ENCODE data around the gene TCERG1L.
"Not testable (repeated sequence)": the region's sequence is repeated elsewhere in the genome, so short reads cannot be mapped to it uniquely, and the experiment has no call there.

Gene TCERG1L

GRCh38 chr10:131245475-131246059, 66.0 kb downstream of the TCERG1L start:
- H3K4me2 ChIP-seq (ENCODE audit: low read length): no peak overlapping the region
- H3K9ac ChIP-seq (ENCODE audit: low read depth, low read length): no peak overlapping the region
- no peaks in the 10 kb centered on the region for H3K4me1 ChIP-seq (ENCODE audit: control insufficient read depth, insufficient read depth, low read length)
- H3K36me3 ChIP-seq (ENCODE audit: insufficient read depth, low read length): no peaks in the 10 kb centered on the region
- H3K9me3 ChIP-seq (replicated peaks; ENCODE audit: low read length): peaks cover 34% of the 10 kb centered on the region
- H3K27me3 ChIP-seq (ENCODE audit: control insufficient read depth, insufficient read depth, low read length): no peaks in the 10 kb centered on the region
- no peak overlapping the region for H3K4me3 ChIP-seq (ENCODE audit: low read length)

- peaks cover 29% of the 10 kb centered on the region for H3K9me3 ChIP-seq (replicated peaks; ENCODE audit: low read length)
- no peaks in the 10 kb centered on the region for H3K36me3 ChIP-seq (ENCODE audit: insufficient read depth, low read length)
- no peak overlapping the region for H3K4me3 ChIP-seq (ENCODE audit: low read length)
- H3K27me3 ChIP-seq (ENCODE audit: control insufficient read depth, insufficient read depth, low read length): no peaks in the 10 kb centered on the region
- H3K9ac ChIP-seq (ENCODE audit: low read depth, low read length): no peak overlapping the region
- no peak overlapping the region for H3K4me2 ChIP-seq (ENCODE audit: low read length)
- no peaks in the 10 kb centered on the region for H3K4me1 ChIP-seq (ENCODE audit: control insufficient read depth, insufficient read depth, low read length)
These were observed 66.7 kb downstream of the TCERG1L start for GRCh38 chr10:131244836-131245235.

GRCh38 chr10:131243076-131243475, 68.4 kb downstream of the TCERG1L start:
- H3K4me1 ChIP-seq (ENCODE audit: control insufficient read depth, insufficient read depth, low read length): no peaks in the 10 kb centered on the region
- H3K9ac ChIP-seq (ENCODE audit: low read depth, low read length): no peak overlapping the region
- H3K4me2 ChIP-seq (ENCODE audit: low read length): no peak overlapping the region
- peaks cover 28% of the 10 kb centered on the region for H3K9me3 ChIP-seq (replicated peaks; ENCODE audit: low read length)
- no peaks in the 10 kb centered on the region for H3K27me3 ChIP-seq (ENCODE audit: control insufficient read depth, insufficient read depth, low read length)
- no peak overlapping the region for H3K4me3 ChIP-seq (ENCODE audit: low read length)
- H3K36me3 ChIP-seq (ENCODE audit: insufficient read depth, low read length): no peaks in the 10 kb centered on the region

- H3K9ac ChIP-seq (ENCODE audit: low read depth, low read length): no peak overlapping the region
- peaks cover 26% of the 10 kb centered on the region for H3K9me3 ChIP-seq (replicated peaks; ENCODE audit: low read length)
- no peaks in the 10 kb centered on the region for H3K4me1 ChIP-seq (ENCODE audit: control insufficient read depth, insufficient read depth, low read length)
- no peaks in the 10 kb centered on the region for H3K27me3 ChIP-seq (ENCODE audit: control insufficient read depth, insufficient read depth, low read length)
- no peaks in the 10 kb centered on the region for H3K36me3 ChIP-seq (ENCODE audit: insufficient read depth, low read length)
- no peak overlapping the region for H3K4me2 ChIP-seq (ENCODE audit: low read length)
- H3K4me3 ChIP-seq (ENCODE audit: low read length): no peak overlapping the region
These were observed 69.5 kb downstream of the TCERG1L start for GRCh38 chr10:131242007-131242406.

GRCh38 chr10:131240691-131241090, 70.8 kb downstream of the TCERG1L start:
- no peak overlapping the region for H3K9ac ChIP-seq (ENCODE audit: low read depth, low read length)
- no peak overlapping the region for H3K4me2 ChIP-seq (ENCODE audit: low read length)
- H3K4me1 ChIP-seq (ENCODE audit: control insufficient read depth, insufficient read depth, low read length): no peaks in the 10 kb centered on the region
- peaks cover 27% of the 10 kb centered on the region for H3K9me3 ChIP-seq (replicated peaks; ENCODE audit: low read length)
- no peaks in the 10 kb centered on the region for H3K27me3 ChIP-seq (ENCODE audit: control insufficient read depth, insufficient read depth, low read length)
- H3K4me3 ChIP-seq (ENCODE audit: low read length): no peak overlapping the region
- H3K36me3 ChIP-seq (ENCODE audit: insufficient read depth, low read length): no peaks in the 10 kb centered on the region

- no peak overlapping the region for H3K4me2 ChIP-seq (ENCODE audit: low read length)
- no peak overlapping the region for H3K4me3 ChIP-seq (ENCODE audit: low read length)
- H3K9ac ChIP-seq (ENCODE audit: low read depth, low read length): no peak overlapping the region
- peaks cover 28% of the 10 kb centered on the region for H3K9me3 ChIP-seq (replicated peaks; ENCODE audit: low read length)
- no peaks in the 10 kb centered on the region for H3K4me1 ChIP-seq (ENCODE audit: control insufficient read depth, insufficient read depth, low read length)
- no peaks in the 10 kb centered on the region for H3K27me3 ChIP-seq (ENCODE audit: control insufficient read depth, insufficient read depth, low read length)
- H3K36me3 ChIP-seq (ENCODE audit: insufficient read depth, low read length): no peaks in the 10 kb centered on the region
These were observed 71.6 kb downstream of the TCERG1L start for GRCh38 chr10:131239926-131240325.

- Histone ChIP-seq H3K4me1 (ENCODE audit: control insufficient read depth, insufficient read depth, low read length) (no peaks in the 10 kb centered on the region), H3K9ac (ENCODE audit: low read depth, low read length) (no peak overlapping the region), H3K4me2 (ENCODE audit: low read length) (no peak overlapping the region), H3K27me3 (ENCODE audit: control insufficient read depth, insufficient read depth, low read length) (no peaks in the 10 kb centered on the region), H3K4me3 (ENCODE audit: low read length) (no peak overlapping the region), H3K9me3 (replicated peaks; ENCODE audit: low read length) (peaks cover 25% of the 10 kb centered on the region), H3K36me3 (ENCODE audit: insufficient read depth, low read length) (no peaks in the 10 kb centered on the region)
These were observed 72.1 kb downstream of the TCERG1L start for GRCh38 chr10:131239450-131239849.

GRCh38 chr10:131238669-131239280, 72.7 kb downstream of the TCERG1L start:
- Histone ChIP-seq H3K9ac (ENCODE audit: low read depth, low read length) (no peak overlapping the region), H3K4me2 (ENCODE audit: low read length) (no peak overlapping the region), H3K9me3 (replicated peaks; ENCODE audit: low read length) (peaks cover 24% of the 10 kb centered on the region), H3K36me3 (ENCODE audit: insufficient read depth, low read length) (no peaks in the 10 kb centered on the region), H3K27me3 (ENCODE audit: control insufficient read depth, insufficient read depth, low read length) (no peaks in the 10 kb centered on the region), H3K4me1 (ENCODE audit: control insufficient read depth, insufficient read depth, low read length) (no peaks in the 10 kb centered on the region), H3K4me3 (ENCODE audit: low read length) (no peak overlapping the region)

- Histone ChIP-seq H3K36me3 (ENCODE audit: insufficient read depth, low read length) (no peaks in the 10 kb centered on the region), H3K27me3 (ENCODE audit: control insufficient read depth, insufficient read depth, low read length) (no peaks in the 10 kb centered on the region), H3K4me1 (ENCODE audit: control insufficient read depth, insufficient read depth, low read length) (no peaks in the 10 kb centered on the region), H3K9me3 (replicated peaks; ENCODE audit: low read length) (peaks cover 21% of the 10 kb centered on the region), H3K9ac (ENCODE audit: low read depth, low read length) (no peak overlapping the region), H3K4me3 (ENCODE audit: low read length) (no peak overlapping the region), H3K4me2 (ENCODE audit: low read length) (no peak overlapping the region)
These were observed 73.4 kb downstream of the TCERG1L start for GRCh38 chr10:131237991-131238651.

- not testable (repeated sequence) for H3K27me3 ChIP-seq (ENCODE audit: control insufficient read depth, insufficient read depth, low read length); H3K9ac ChIP-seq (ENCODE audit: low read depth, low read length); H3K4me3 ChIP-seq (ENCODE audit: low read length); H3K4me1 ChIP-seq (ENCODE audit: control insufficient read depth, insufficient read depth, low read length); H3K4me2 ChIP-seq (ENCODE audit: low read length); H3K36me3 ChIP-seq (ENCODE audit: insufficient read depth, low read length)
- H3K9me3 ChIP-seq (replicated peaks; ENCODE audit: low read length): peaks cover 11% of the 10 kb centered on the region
These were observed 76.9 kb downstream of the TCERG1L start for GRCh38 chr10:131234606-131235005.

GRCh38 chr10:131233611-131234258, 77.8 kb downstream of the TCERG1L start:
- no peak overlapping the region for H3K4me3 ChIP-seq (ENCODE audit: low read length)
- no peaks in the 10 kb centered on the region for H3K4me1 ChIP-seq (ENCODE audit: control insufficient read depth, insufficient read depth, low read length)
- H3K9ac ChIP-seq (ENCODE audit: low read depth, low read length): no peak overlapping the region
- no peaks in the 10 kb centered on the region for H3K27me3 ChIP-seq (ENCODE audit: control insufficient read depth, insufficient read depth, low read length)
- H3K9me3 ChIP-seq (replicated peaks; ENCODE audit: low read length): peaks cover 9% of the 10 kb centered on the region
- no peak overlapping the region for H3K4me2 ChIP-seq (ENCODE audit: low read length)
- H3K36me3 ChIP-seq (ENCODE audit: insufficient read depth, low read length): no peaks in the 10 kb centered on the region
